H1 (cell line): ENCODE results near the gene KCTD7. TPM values are rescaled to one million over a fixed set of nuclear protein-coding genes. Genes with fewer than 3 reads are reported as not detected.

Experiments used
- CTCF ChIA-PET: fragments of 300-600 bp; sonication (Branson Sonifier 250); formaldehyde crosslinking; loops from one replicate; lab custom pipeline; 2021; ENCODE audit not compliant: partially characterized antibody; lab: Charles Lee
- POLR2A ChIA-PET: fragments of 300-600 bp; sonication (Branson Sonifier 250); formaldehyde crosslinking; loops from one replicate; lab custom pipeline; 2021; ENCODE audit warnings: inconsistent platforms; ENCODE audit not compliant: partially characterized antibody; lab: Charles Lee
- DNase-seq, 2 experiments: peaks; one replicate each; pipeline versions ENCODE4 v3.0.0 to v3.0.0-alpha.2; 2010 to 2022; ENCODE audit warnings: low spot score in 2 of 2, low read depth in 1 of 2, mixed read lengths in 1 of 2
- FAIRE-seq: peaks from 2 replicates; lab custom pipeline; 2011; peaks lifted over from hg19 to GRCh38; lab: Jason Lieb, UNC
- H2AFZ ChIP-seq: 2 replicates; pipeline ENCODE4 v1.8.1; 2012; ENCODE audit warnings: low read length, inconsistent platforms
- H2AK5ac ChIP-seq: 2 replicates; pipeline ENCODE4 v1.6.1; 2013; ENCODE audit warnings: low read depth, low read length
- H2BK120ac ChIP-seq: replicated peaks from 2 replicates; pipeline ENCODE3; 2013; ENCODE audit warnings: low read depth, low read length, inconsistent platforms
- H2BK12ac ChIP-seq: 2 replicates; pipeline ENCODE4 v1.6.1; 2013; ENCODE audit warnings: low read depth, low read length
- H2BK15ac ChIP-seq: 2 replicates; pipeline ENCODE4 v1.6.1; 2013; ENCODE audit warnings: low read length
- H2BK20ac ChIP-seq: 2 replicates; pipeline ENCODE4 v1.6.1; 2013; ENCODE audit warnings: low read length
- H2BK5ac ChIP-seq: 2 replicates; pipeline ENCODE4 v1.6.1; 2013; ENCODE audit warnings: low read depth, low read length
- H3K14ac ChIP-seq: 2 replicates; pipeline ENCODE4 v1.6.1; 2013; ENCODE audit warnings: inconsistent platforms; ENCODE audit not compliant: insufficient read length
- H3K18ac ChIP-seq: 2 replicates; pipeline ENCODE4 v1.6.1; 2013; ENCODE audit warnings: low read length; ENCODE audit errors: extremely low read depth
- H3K23ac ChIP-seq: 2 replicates; pipeline ENCODE4 v1.6.1; 2013; ENCODE audit warnings: inconsistent platforms; ENCODE audit not compliant: insufficient read length
- H3K23me2 ChIP-seq: 2 replicates; pipeline ENCODE4 v1.6.1; 2013; ENCODE audit warnings: low read depth, low read length
- H3K27ac ChIP-seq: 2 replicates; pipeline ENCODE4 v1.6.1; 2011; ENCODE audit warnings: low read depth, low read length, inconsistent platforms
- H3K27me3 ChIP-seq, 4 experiments: replicated peaks in 1 of 4; 1 replicate in 1 of 4; 2 replicates in 3 of 4; pipeline versions ENCODE4 v1.6.1 to v1.8.1; 2011 to 2013; ENCODE audit warnings: low read length in 3 of 4, mild to moderate bottlenecking in 3 of 4, inconsistent platforms in 2 of 4, mixed read lengths in 2 of 4, moderate library complexity in 1 of 4; ENCODE audit not compliant: control insufficient read depth in 3 of 4, insufficient read depth in 3 of 4; ENCODE audit errors: extremely low read depth in 1 of 4
- H3K36me3 ChIP-seq, 4 experiments: 2 replicates each; pipeline versions ENCODE4 v1.6.1 to v1.8.1; 2011 to 2013; ENCODE audit warnings: mild to moderate bottlenecking in 4 of 4, low read length in 3 of 4, moderate library complexity in 2 of 4, control low read depth in 1 of 4, inconsistent platforms in 1 of 4; ENCODE audit not compliant: insufficient read depth in 4 of 4, control insufficient read depth in 2 of 4
- H3K4ac ChIP-seq: replicated peaks from 2 replicates; pipeline ENCODE3; 2013; ENCODE audit warnings: low read length, low read depth, mixed read lengths, inconsistent platforms; ENCODE audit not compliant: insufficient read length
- H3K4me1 ChIP-seq, 4 experiments: replicated peaks in 1 of 4; 1 replicate in 1 of 4; 2 replicates in 3 of 4; pipeline versions ENCODE4 v1.6.1 to v1.8.1; 2011 to 2013; ENCODE audit warnings: low read length in 3 of 4, inconsistent platforms in 2 of 4, mixed read lengths in 1 of 4; ENCODE audit not compliant: insufficient read depth in 4 of 4, control insufficient read depth in 3 of 4
- H3K4me2 ChIP-seq, 2 experiments: 2 replicates each; pipeline versions ENCODE4 v1.6.1 to v1.8.1; 2011 to 2013; ENCODE audit warnings: low read depth in 2 of 2, low read length in 2 of 2, control low read depth in 1 of 2, inconsistent platforms in 1 of 2, mild to moderate bottlenecking in 1 of 2; ENCODE audit not compliant: insufficient read depth in 1 of 2
- H3K4me3 ChIP-seq, 4 experiments: fragments of 200-600, 300-600 bp in 1 of 4; sonication (generic), shearing (Covaris generic), sonication (Bioruptor Twin) in 1 of 4; 2 replicates each; pipeline versions ENCODE4 v1.5.1 to v1.8.1; 2011 to 2016; ENCODE audit warnings: low read length in 4 of 4, low read depth in 3 of 4, control low read depth in 2 of 4, inconsistent platforms in 2 of 4, mild to moderate bottlenecking in 2 of 4, mixed read lengths in 1 of 4, moderate library complexity in 1 of 4; ENCODE audit not compliant: insufficient read depth in 2 of 4; ENCODE audit errors: extremely low read depth in 1 of 4
- H3K56ac ChIP-seq: replicated peaks from 2 replicates; pipeline ENCODE3; 2013; ENCODE audit warnings: low read depth, mild to moderate bottlenecking, mixed read lengths, low read length, inconsistent platforms; ENCODE audit not compliant: insufficient read length
- H3K79me1 ChIP-seq: 2 replicates; pipeline ENCODE4 v1.6.1; 2013; ENCODE audit warnings: low read depth, low read length, control low read depth
- H3K79me2 ChIP-seq, 2 experiments: 2 replicates each; pipeline versions ENCODE4 v1.6.1 to v1.8.1; 2012 to 2013; ENCODE audit warnings: low read length in 2 of 2, mild to moderate bottlenecking in 2 of 2, inconsistent platforms in 1 of 2; ENCODE audit not compliant: insufficient read depth in 2 of 2, control insufficient read depth in 1 of 2
- H3K9ac ChIP-seq, 4 experiments: replicated peaks in 1 of 4; 1 replicate in 1 of 4; 2 replicates in 3 of 4; pipeline versions ENCODE4 v1.6.1 to v1.8.1; 2011 to 2013; ENCODE audit warnings: low read depth in 3 of 4, low read length in 3 of 4, control low read depth in 2 of 4, mild to moderate bottlenecking in 2 of 4, moderate library complexity in 2 of 4, inconsistent platforms in 1 of 4; ENCODE audit errors: extremely low read depth in 1 of 4
- H3K9me3 ChIP-seq, 2 experiments: 2 replicates each; pipeline versions ENCODE4 v1.6.1 to v1.8.1; 2012 to 2013; ENCODE audit warnings: mild to moderate bottlenecking in 2 of 2, moderate library complexity in 2 of 2, control low read depth in 1 of 2, inconsistent platforms in 1 of 2, low read depth in 1 of 2, low read length in 1 of 2, mixed read lengths in 1 of 2; ENCODE audit not compliant: insufficient read depth in 2 of 2
- H4K20me1 ChIP-seq, 2 experiments: replicated peaks in 1 of 2; 2 replicates each; pipeline versions ENCODE3 to v1.8.1; 2011 to 2013; ENCODE audit warnings: inconsistent platforms in 2 of 2, low read length in 2 of 2, mild to moderate bottlenecking in 1 of 2; ENCODE audit not compliant: insufficient read depth in 2 of 2, control insufficient read depth in 1 of 2
- H4K5ac ChIP-seq: 2 replicates; pipeline ENCODE4 v1.6.1; 2013; ENCODE audit warnings: low read length, low read depth, mixed read lengths, inconsistent platforms; ENCODE audit not compliant: insufficient read length
- H4K8ac ChIP-seq: 2 replicates; pipeline ENCODE4 v1.8.0; 2013; ENCODE audit warnings: mild to moderate bottlenecking, moderate library complexity, low read length, inconsistent platforms; ENCODE audit not compliant: insufficient read depth; ENCODE audit errors: extremely low read depth
- H4K91ac ChIP-seq: replicated peaks from 2 replicates; pipeline ENCODE3; 2013; ENCODE audit warnings: low read length, mixed read lengths, inconsistent platforms; ENCODE audit not compliant: insufficient read length
- BCL11A ChIP-seq, 2 experiments: IDR thresholded peaks; one replicate each; pipeline ENCODE4 v1.6.1; 2011; ENCODE audit warnings: low read depth in 2 of 2, low read length in 2 of 2, mild to moderate bottlenecking in 2 of 2
- HDAC2 ChIP-seq, 2 experiments: fragments of 300-600 bp in 1 of 2; sonication (generic) in 1 of 2; IDR thresholded peaks; 2 replicates each; pipeline ENCODE4 v1.6.1; 2011 to 2012; ENCODE audit warnings: low read depth in 2 of 2, low read length in 2 of 2, mild to moderate bottlenecking in 2 of 2, moderate library complexity in 2 of 2, borderline replicate concordance in 1 of 2, inconsistent platforms in 1 of 2
- KDM4A ChIP-seq: IDR thresholded peaks from one replicate; pipeline ENCODE4 v1.7.1; 2012; ENCODE audit warnings: low read depth, mild to moderate bottlenecking, moderate library complexity, low read length, inconsistent platforms; ENCODE audit not compliant: severe bottlenecking
- POLR2AphosphoS5 ChIP-seq: IDR thresholded peaks from 2 replicates; pipeline ENCODE4 v1.6.1; 2011; ENCODE audit warnings: low read depth, low read length
- SIRT6 ChIP-seq: IDR thresholded peaks from one replicate; pipeline ENCODE4 v1.7.1; 2012; ENCODE audit warnings: low read length, inconsistent platforms
- WGBS, 2 experiments: shearing (Covaris generic) in 1 of 2; methylation state at CpG; one replicate each; pipeline versions ENCODE4 v1.1.6 to v1.1.7; 2013 to 2015; ENCODE audit warnings: low lambda C conversion rate in 2 of 2, mixed read lengths in 2 of 2, inconsistent platforms in 1 of 2, low coverage in 1 of 2, missing lambda C conversion rate in 1 of 2; ENCODE audit not compliant: insufficient replicate concordance in 2 of 2, insufficient coverage in 1 of 2, insufficient read length in 1 of 2; ENCODE audit errors: extremely low coverage in 1 of 2, missing lambda C conversion rate in 1 of 2; 5-methylcytosine and 5-hydroxymethylcytosine counted together
- polyA plus RNA-seq, 7 experiments: library from polyadenylated mRNA; depleted of rRNA in 3 of 7; stranded (reverse) in 5 of 7; unstranded in 2 of 7; fragments of >200 nt in 5 of 7; fragments of 200-250 nt in 2 of 7; gene quantifications; 1 replicate in 5 of 7; 2 replicates in 1 of 7; 4 replicates in 1 of 7; pipeline versions ENCODE4 v1.2.1 to v1.2.3, GENCODE V29; 2011 to 2013; ENCODE audit warnings: missing spikeins in 2 of 7, mixed read lengths in 2 of 7
- total RNA-seq: library from RNA; stranded (reverse); fragmentation: NEBNext Ultra II Directional; extraction: Animal tissue kit (Norgen Biotek cat#: 25700); gene quantifications from 2 replicates; pipeline ENCODE4 v1.2.1, GENCODE V29; 2021
- TF ChIP-seq, protein P1 (sequence below): IDR thresholded peaks from 2 replicates; pipeline ENCODE4 v1.6.1; 2011; ENCODE audit warnings: low read length, improper control_type of control experiment

The KCTD7 gene
- total and polyA plus RNA-seq, 2 of the 8 experiments (the other 6 are each of a cell fraction or from before 2014, with no cell fraction given) = 8.6 to 11.9 TPM

DNA sequence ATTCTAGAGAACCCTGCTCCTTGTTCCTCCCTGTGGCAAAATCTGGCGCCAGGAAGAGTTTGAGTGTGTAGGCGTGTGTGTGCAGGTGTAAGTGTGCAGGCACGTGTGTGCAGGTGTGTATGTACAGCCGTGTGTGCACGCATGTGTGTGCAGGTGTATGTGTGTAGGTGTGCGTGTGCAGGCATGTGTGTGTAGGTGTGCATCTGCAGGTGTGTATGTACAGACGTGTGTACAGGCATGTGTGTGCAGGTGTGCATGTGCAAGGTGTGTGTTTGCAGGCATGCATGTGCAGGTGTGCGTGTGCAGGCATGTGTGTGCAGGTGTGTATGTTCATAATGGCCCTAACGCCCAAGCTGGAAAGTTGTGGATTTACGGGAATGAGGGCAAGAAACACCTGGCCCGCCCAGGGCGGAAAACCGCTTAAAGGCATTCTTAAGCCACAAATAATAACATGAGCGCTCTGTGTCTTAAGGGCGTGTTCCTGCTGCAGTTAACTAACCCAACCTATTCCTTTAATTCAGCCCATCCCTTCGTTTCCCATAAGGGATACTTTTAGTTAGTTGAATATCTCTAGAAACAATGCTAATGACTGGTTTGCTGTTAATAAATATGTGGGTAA is 34.1 kb downstream of the KCTD7 start:
- peaks cover 0 to 3% of the 10 kb centered on the region in 2 experiments; a peak in 1 of 4 replicates for H3K9me3 ChIP-seq
- H3K79me2 ChIP-seq = peaks cover 0 to 27% of the 10 kb centered on the region in 2 experiments; a peak in 2 of 4 replicates
- H2BK20ac ChIP-seq = no peak overlapping the region
- H3K9ac ChIP-seq = no peak overlapping the region; a peak in 1 of 7 replicates
- peak overlapping the region; percentile 1 for H3K23ac ChIP-seq
- H2AK5ac ChIP-seq = no peak overlapping the region
- no peaks in the 10 kb centered on the region for H3K4me1 ChIP-seq
- TF ChIP-seq POLR2AphosphoS5 (peak; percentile 19; the same call in 1 of the 2 replicates), KDM4A (no peak), HDAC2 (IDR thresholded peaks at IDR 0.05; ENCODE audit: borderline replicate concordance in 1 of 2, low read depth in 2 of 2, low read length in 2 of 2) (no peak), SIRT6 (no peak), BCL11A (IDR thresholded peaks at IDR 0.05; ENCODE audit: low read depth in 2 of 2, low read length in 2 of 2) (no peak)
- TF ChIP-seq, protein P1, sequence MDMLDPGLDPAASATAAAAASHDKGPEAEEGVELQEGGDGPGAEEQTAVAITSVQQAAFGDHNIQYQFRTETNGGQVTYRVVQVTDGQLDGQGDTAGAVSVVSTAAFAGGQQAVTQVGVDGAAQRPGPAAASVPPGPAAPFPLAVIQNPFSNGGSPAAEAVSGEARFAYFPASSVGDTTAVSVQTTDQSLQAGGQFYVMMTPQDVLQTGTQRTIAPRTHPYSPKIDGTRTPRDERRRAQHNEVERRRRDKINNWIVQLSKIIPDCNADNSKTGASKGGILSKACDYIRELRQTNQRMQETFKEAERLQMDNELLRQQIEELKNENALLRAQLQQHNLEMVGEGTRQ = no peak
- no peak overlapping the region for H2BK5ac ChIP-seq
- H3K79me1 ChIP-seq = peaks cover 16% of the 10 kb centered on the region
- DNase-seq = no peak
- ChIA-PET POLR2A (no interaction called here), CTCF (interaction anchor here (1.0 kb wide), 1 partner anchor 25 kb away, joined by 3 read pairs; no protein-coding TSS in a partner anchor)
- H4K20me1 ChIP-seq = peaks cover 3 to 11% of the 10 kb centered on the region in 2 experiments
- no peak overlapping the region for H2BK120ac ChIP-seq
- no peak overlapping the region for H4K8ac ChIP-seq
- no peak overlapping the region for H3K4ac ChIP-seq
- no peaks in the 10 kb centered on the region for H3K23me2 ChIP-seq
- H3K27ac ChIP-seq = no peak overlapping the region
- H2BK12ac ChIP-seq = no peak overlapping the region
- no peak overlapping the region for H2AFZ ChIP-seq
- H4K91ac ChIP-seq = no peak overlapping the region
- no peak overlapping the region for H3K4me3 ChIP-seq
- WGBS, 2 experiments = 95% methylated on average over 16 of the region's 16 CpGs; no CpG with 5 or more reads in 1 of the 2 experiments
- no peak overlapping the region for H3K14ac ChIP-seq
- FAIRE-seq = no peak
- H2BK15ac ChIP-seq = no peak overlapping the region
- H3K4me2 ChIP-seq = no peak overlapping the region
- H3K56ac ChIP-seq = peak overlapping the region; percentile 59
- no peaks in the 10 kb centered on the region for H3K27me3 ChIP-seq
- no peaks in the 10 kb centered on the region; a peak in 2 of 8 replicates for H3K36me3 ChIP-seq
- no peak overlapping the region for H3K18ac ChIP-seq
- no peak overlapping the region for H4K5ac ChIP-seq
